RWPE1 (cell line): Measurements from ENCODE around the gene CRACDL.

Experiments
- CTCF ChIA-PET: fragments of 350-600 bp; sonication (Branson Sonifier 250); formaldehyde crosslinking; extraction: SDS; loops from one replicate; lab custom pipeline; 2021; lab: Yijun Ruan, JAX
- POLR2A ChIA-PET: fragments of 400-600 bp; formaldehyde crosslinking; extraction: SDS; loops from one replicate; lab custom pipeline; 2020; ENCODE audit warnings: antibody characterized with exemption; ENCODE audit not compliant: low non-redundant PET; lab: Yijun Ruan, JAX
- DNase-seq: peaks from one replicate; pipeline ENCODE4 v3.0.0; 2012; ENCODE audit warnings: low spot score
- H3K27ac ChIP-seq: fragments of 450-650 bp; 2 replicates; pipeline ENCODE4 v1.5.1; 2017
- TF ChIP-seq, protein P1 (sequence below): fragments of 450-650 bp; conservative IDR thresholded peaks from 2 replicates; pipeline ENCODE4 v1.5.1; 2017; ENCODE audit warnings: low read depth, mild to moderate bottlenecking

CRACDL gene

DNA sequence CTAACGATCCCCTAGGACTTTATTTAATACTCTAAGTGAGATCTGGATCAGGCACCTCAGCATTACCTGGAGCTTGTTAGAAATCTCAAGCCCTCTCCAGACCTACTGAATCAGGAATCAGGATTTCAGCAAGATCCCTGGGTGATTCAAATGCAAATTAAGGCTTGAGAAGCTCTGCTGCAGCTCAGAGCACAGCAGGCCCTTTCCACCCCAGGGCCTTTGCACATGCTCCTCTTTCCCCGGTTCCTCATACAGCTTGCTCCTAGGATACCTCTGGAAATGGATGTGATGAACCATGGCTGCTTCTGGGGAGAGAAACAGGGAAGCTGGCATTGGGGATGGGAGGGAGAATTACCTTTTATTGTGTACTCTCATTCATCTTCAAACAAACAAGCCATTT lies 164.8 kb downstream of the CRACDL start:
- H3K27ac ChIP-seq: no peak overlapping the region
- DNase-seq: no peak
- TF ChIP-seq, protein P1, sequence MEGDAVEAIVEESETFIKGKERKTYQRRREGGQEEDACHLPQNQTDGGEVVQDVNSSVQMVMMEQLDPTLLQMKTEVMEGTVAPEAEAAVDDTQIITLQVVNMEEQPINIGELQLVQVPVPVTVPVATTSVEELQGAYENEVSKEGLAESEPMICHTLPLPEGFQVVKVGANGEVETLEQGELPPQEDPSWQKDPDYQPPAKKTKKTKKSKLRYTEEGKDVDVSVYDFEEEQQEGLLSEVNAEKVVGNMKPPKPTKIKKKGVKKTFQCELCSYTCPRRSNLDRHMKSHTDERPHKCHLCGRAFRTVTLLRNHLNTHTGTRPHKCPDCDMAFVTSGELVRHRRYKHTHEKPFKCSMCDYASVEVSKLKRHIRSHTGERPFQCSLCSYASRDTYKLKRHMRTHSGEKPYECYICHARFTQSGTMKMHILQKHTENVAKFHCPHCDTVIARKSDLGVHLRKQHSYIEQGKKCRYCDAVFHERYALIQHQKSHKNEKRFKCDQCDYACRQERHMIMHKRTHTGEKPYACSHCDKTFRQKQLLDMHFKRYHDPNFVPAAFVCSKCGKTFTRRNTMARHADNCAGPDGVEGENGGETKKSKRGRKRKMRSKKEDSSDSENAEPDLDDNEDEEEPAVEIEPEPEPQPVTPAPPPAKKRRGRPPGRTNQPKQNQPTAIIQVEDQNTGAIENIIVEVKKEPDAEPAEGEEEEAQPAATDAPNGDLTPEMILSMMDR: no peak
- ChIA-PET CTCF (no interaction called here), POLR2A (interaction anchor here (0.6 kb wide), 1 partner anchor 241 kb away, joined by 4 read pairs; no protein-coding TSS in a partner anchor)

GRCh38 chr2:98769784-98770183 lies 166.2 kb downstream of the CRACDL start:
- DNase-seq: no peak
- TF ChIP-seq, protein P1: no peak
- ChIA-PET POLR2A (no interaction called here), CTCF (no interaction called here)
- H3K27ac ChIP-seq: no peak overlapping the region

GRCh38 chr2:98769114-98769476 lies 166.9 kb downstream of the CRACDL start:
- ChIA-PET POLR2A (no interaction called here), CTCF (no interaction called here)
- DNase-seq: no peak
- TF ChIP-seq, protein P1: no peak
- H3K27ac ChIP-seq: no peak overlapping the region

DNA sequence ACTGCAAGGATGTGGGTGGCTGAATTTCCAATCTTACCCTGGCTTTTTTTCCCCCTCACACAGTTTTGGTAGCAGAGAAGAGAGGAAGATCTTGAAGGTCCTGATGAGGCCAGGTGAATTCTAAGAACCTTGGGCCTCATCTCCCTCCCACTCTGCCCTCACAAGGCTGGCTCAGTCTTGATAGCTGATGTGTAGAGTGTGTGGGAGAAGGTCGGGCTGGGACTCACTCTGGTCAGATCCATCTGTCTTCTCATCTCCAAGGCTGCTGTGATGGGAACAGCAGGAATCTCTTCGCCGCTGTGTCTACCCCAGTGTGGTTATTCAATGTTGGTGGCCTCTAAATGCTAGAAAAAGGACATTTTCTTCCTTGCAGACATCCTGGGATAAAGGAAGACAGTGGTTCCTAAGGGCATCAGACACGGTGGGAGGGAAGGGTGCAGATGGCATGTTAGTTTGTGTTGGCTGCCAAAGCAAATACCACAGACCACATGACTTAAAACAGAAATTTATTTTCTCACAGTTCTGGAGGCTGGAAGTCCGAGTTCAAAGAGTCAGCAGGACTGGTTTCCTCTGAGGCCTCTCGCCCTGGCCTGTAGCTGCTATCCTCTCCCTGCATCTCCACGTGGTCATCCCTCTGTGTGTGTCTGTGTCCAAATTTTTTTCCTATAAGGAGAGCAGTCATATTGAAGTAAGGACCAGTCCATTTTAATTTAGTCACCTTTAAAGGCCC lies 167.5 kb downstream of the CRACDL start:
- no peak for DNase-seq
- no peak overlapping the region for H3K27ac ChIP-seq
- CTCF ChIA-PET: interaction anchor here (0.5 to 1.3 kb wide), 2 partner anchors 11 to 119 kb away, joined by 3 to 4 read pairs; no protein-coding TSS in a partner anchor
- TF ChIP-seq, protein P1: no peak
- POLR2A ChIA-PET: no interaction called here

DNA sequence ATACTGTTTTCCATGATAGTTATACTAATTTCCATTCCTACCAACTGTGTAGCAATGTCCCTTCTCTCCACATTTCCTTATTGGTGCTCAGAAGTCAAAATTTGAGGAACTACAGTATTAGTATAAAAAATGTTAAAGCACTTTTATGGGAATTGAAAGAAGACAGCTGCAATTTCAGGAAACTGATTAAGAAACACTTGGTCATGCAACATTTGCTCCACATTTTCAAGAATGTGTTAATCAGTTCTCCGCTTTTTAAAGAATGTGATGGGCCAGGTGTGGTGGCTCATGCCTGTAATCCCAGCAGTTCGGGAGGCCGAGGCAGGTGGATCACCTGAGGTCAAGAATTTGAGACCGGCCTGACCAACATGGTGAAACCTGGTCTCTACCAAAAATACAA lies 171.5 kb downstream of the CRACDL start:
- no peak for DNase-seq
- no peak overlapping the region for H3K27ac ChIP-seq
- ChIA-PET CTCF (no interaction called here), POLR2A (no interaction called here)
- TF ChIP-seq, protein P1: no peak

DNA sequence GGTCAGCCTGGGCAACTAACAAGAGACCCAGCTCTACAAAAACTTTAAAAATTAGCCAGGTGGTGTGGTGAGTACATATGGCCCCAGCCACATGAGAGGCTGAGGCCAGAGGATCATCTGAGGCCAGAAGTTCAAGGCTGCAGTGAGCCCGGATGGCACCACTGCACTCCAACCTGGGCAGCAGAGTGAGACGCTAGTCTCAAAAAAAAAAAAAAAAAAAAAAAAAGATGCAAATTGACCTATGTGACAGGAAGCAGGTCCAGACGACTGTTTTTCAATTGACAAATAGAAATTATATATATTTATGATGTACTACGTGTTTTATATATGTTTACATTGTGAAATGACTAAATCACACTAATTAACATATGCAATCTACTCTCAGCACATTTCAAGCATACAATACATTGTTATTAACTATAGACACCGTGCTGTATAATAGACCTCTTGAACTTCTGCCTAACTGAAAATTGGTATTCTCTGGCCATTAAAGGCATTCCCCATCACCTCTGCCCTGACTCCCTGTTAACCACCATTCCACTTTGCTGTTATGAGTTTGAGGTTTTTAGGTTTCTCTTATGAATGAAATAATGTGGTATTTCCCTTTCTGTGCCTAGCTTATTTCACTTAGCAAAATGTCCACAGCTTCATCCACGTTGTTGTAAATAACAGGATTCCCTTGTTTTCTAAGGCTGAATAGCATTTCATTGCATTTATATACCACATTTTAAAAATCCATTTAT lies 172.6 kb downstream of the CRACDL start:
- ChIA-PET CTCF (no interaction called here), POLR2A (no interaction called here)
- H3K27ac ChIP-seq: no peak overlapping the region
- DNase-seq: no peak
- TF ChIP-seq, protein P1: no peak
